ENCODE measurements around the gene LBH.

- no peak for TF ChIP-seq CTCF (IDR thresholded peaks at IDR 0.05)
- TF ChIP-seq REST (IDR thresholded peaks at IDR 0.05; ENCODE audit: low read depth, low read length) = no peak
- TF ChIP-seq ELF1 (IDR thresholded peaks at IDR 0.05) = no peak
- TF ChIP-seq JUND (IDR thresholded peaks at IDR 0.05) = no peak
- no peak for TF ChIP-seq EP300 (IDR thresholded peaks at IDR 0.05; ENCODE audit: borderline replicate concordance in 1 of 2, low read depth in 1 of 2, low read length in 1 of 2)
- TF ChIP-seq RFX5 (IDR thresholded peaks at IDR 0.05; ENCODE audit: low read length) = no peak
- TF ChIP-seq POLR2AphosphoS5 (IDR thresholded peaks at IDR 0.05; ENCODE audit: low read depth, low read length) = no peak
- no peak for TF ChIP-seq EZH2phosphoT487 (IDR thresholded peaks at IDR 0.05; ENCODE audit: borderline replicate concordance, low read depth)
- TF ChIP-seq FOXJ3 (CRISPR knock-in tag; IDR thresholded peaks at IDR 0.05) = no peak
- TF ChIP-seq, protein P1, sequence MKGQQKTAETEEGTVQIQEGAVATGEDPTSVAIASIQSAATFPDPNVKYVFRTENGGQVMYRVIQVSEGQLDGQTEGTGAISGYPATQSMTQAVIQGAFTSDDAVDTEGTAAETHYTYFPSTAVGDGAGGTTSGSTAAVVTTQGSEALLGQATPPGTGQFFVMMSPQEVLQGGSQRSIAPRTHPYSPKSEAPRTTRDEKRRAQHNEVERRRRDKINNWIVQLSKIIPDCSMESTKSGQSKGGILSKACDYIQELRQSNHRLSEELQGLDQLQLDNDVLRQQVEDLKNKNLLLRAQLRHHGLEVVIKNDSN (IDR thresholded peaks at IDR 0.05; ENCODE audit: borderline replicate concordance, low read depth) = no peak
- no peak for TF ChIP-seq FOXM1 (IDR thresholded peaks at IDR 0.05; ENCODE audit: low read depth)
- no peak for TF ChIP-seq GATA2 (CRISPR knock-in tag; IDR thresholded peaks at IDR 0.05)
- no peak for TF ChIP-seq NRF1 (IDR thresholded peaks at IDR 0.05; ENCODE audit: low read depth, low read length)
Observed at GRCh38 chr2:30204281-30204680, 27.1 kb upstream of the LBH start.

Measured in SK-N-SH (cell line).